Heart right ventricle (tissue), 16 donors: ENCODE results near the gene SAMD1. TPM values are rescaled to one million over a fixed set of nuclear protein-coding genes. Genes with fewer than 3 reads are reported as not detected.
A peak's percentile ranks its signal among the peaks of the same experiment; 100 is the strongest.

Experiments used
- ATAC-seq, 8 donors: fragments of 200-7000 bp; cut with Tn5 transposase; one replicate each; pipeline ENCODE4 v1.9.1; 2020; ENCODE audit warnings: mild to moderate bottlenecking in 8 of 8, moderate library complexity in 8 of 8, moderate number of reproducible peaks in 1 of 8
- DNase-seq, 2 donors: peaks; one replicate each; pipeline ENCODE4 v3.0.0-alpha.2; 2020
- H3K27ac ChIP-seq, 10 donors: fragments of 200-600 bp; sonication (generic) in 2 of 10; one replicate each; pipeline versions ENCODE4 v1.5.0 to v1.8.0; 2020 to 2022; ENCODE audit warnings: mild to moderate bottlenecking in 3 of 10
- H3K27me3 ChIP-seq, 7 donors: fragments of 200-600 bp; one replicate each; pipeline ENCODE4 v1.8.0; 2021 to 2022; ENCODE audit warnings: mild to moderate bottlenecking in 2 of 7
- H3K36me3 ChIP-seq, 9 donors: fragments of 200-600 bp; sonication (generic) in 1 of 9; one replicate each; pipeline versions ENCODE4 v1.5.0 to v1.8.0; 2020 to 2022; ENCODE audit warnings: mild to moderate bottlenecking in 2 of 9
- H3K4me1 ChIP-seq, 9 donors: fragments of 200-600 bp; sonication (generic) in 1 of 9; one replicate each; pipeline versions ENCODE4 v1.5.0 to v1.8.0; 2020 to 2022; ENCODE audit warnings: mild to moderate bottlenecking in 4 of 9
- H3K4me3 ChIP-seq, 10 donors: fragments of 200-600 bp; sonication (generic) in 2 of 10; one replicate each; pipeline versions ENCODE4 v1.5.0 to v1.8.0; 2020 to 2022; ENCODE audit warnings: mild to moderate bottlenecking in 7 of 10, moderate library complexity in 2 of 10
- H3K9me3 ChIP-seq, 11 donors: fragments of 200-600 bp in 10 of 11; sonication (generic) in 2 of 11; one replicate each; pipeline versions ENCODE4 v1.5.0 to v1.8.0; 2013 to 2022; ENCODE audit warnings: mild to moderate bottlenecking in 2 of 11, control low read depth in 1 of 11, moderate library complexity in 1 of 11
- CTCF ChIP-seq, 9 donors: fragments of 200-600 bp; sonication (generic) in 2 of 9; IDR thresholded peaks; one replicate each; pipeline versions ENCODE4 v1.5.0 to v1.8.0; 2021 to 2022; ENCODE audit warnings: antibody characterized with exemption in 9 of 9, mild to moderate bottlenecking in 5 of 9, moderate library complexity in 1 of 9
- WGBS, 2 donors: extraction: QIAGEN DNeasy Blood & Tissue Kit; methylation state at CpG; one replicate each; pipeline ENCODE4 v1.1.7; 2013; ENCODE audit warnings: inconsistent platforms in 1 of 2; 5-methylcytosine and 5-hydroxymethylcytosine counted together
- intact Hi-C, 10 donors: fragments of 100-400 bp; cut with DNase I; formaldehyde crosslinking; loops; one replicate each; pipeline versions ENCODE4 v1.11.1 to v1.14.2; 2022
- polyA plus RNA-seq, 2 donors: library from polyadenylated mRNA; stranded (reverse); fragments of 200-250 nt; gene quantifications; one replicate each; pipeline ENCODE4 v1.2.3, GENCODE V29; 2013
- total RNA-seq, 10 donors: library from RNA; stranded (reverse); fragmentation: NEBNext Ultra II Directional in 3 of 10; extraction: Animal tissue kit (Norgen Biotek cat#: 25700) in 3 of 10; gene quantifications; one replicate each; pipeline versions ENCODE4 v1.2.1 to v1.2.4, GENCODE V29; 2021 to 2023
- donor health status: Arrhythmogenic right ventricular cardiomyopathy.
- donor health status: ischemic (EF 13 %, LVEDD 7.1; RV severe dilation, severe dysfunction).
- donor health status: healthy with polysubstance abuse.
- donor health status: DM: no; HTN: yes; CAD: no.
- donor health status: DM: no; HTN: no; CAD: no.
- donor health status: ischemic (EF 25% LVEDD 6.9; RV normal size, moderate dysfunction).
- donor health status: ischemic (EF 25% LVEDD 5.7; RV mildly dilated, moderate dysfunction).
- donor health status: healthy.
- donor health status: DM: yes; HTN: yes; CAD: no.
- donor health status: Ischemic cardiomyopathy.
- donor health status: ischemic (EF 35%, LVEDD 5.7; RV mildly dilated, moderate dysfunction).
- donor health status: nonischemic (EF 11% LVEDD 7.7; RV severe dilation, severe dysfunction).
- donor health status: DM: yes; HTN: yes; CAD: no.
- donor health status: PGD.
- donor health status: ischemic (EF 29% LVEDD 5.4; RV normal size, mild dysfunction).
- donor health status: nonischemic (EF 23%, LVEDD 6.1; RV moderate dilation, normal function).

SAMD1 gene
- total and polyA plus RNA-seq, 12 donors = 26.7 to 55.3 (median 34.7) TPM

GRCh38 chr19:14111486-14111885, 20.9 kb upstream of the SAMD1 start:
- H3K4me3 ChIP-seq = peak overlapping the region in 1 of 10 donors; percentile 51
- ATAC-seq (no peak), DNase-seq (no peak)
- H3K27me3 ChIP-seq = no peaks in the 10 kb centered on the region
- H3K4me1 ChIP-seq = peaks cover 35 to 91% (median 76%) of the 10 kb centered on the region in 9 donors
- WGBS, 2 donors = 47 to 65% methylated on average over 1 of the region's 1 CpG
- intact Hi-C loops = no loop called here
- TF ChIP-seq CTCF (IDR thresholded peaks at IDR 0.05) = no peak
- peak overlapping the region in 9 of 10 donors; percentile 93 to 100 (median 95) for H3K27ac ChIP-seq
- peaks cover 0 to 23% (median 3%) of the 10 kb centered on the region in 9 donors for H3K36me3 ChIP-seq
- H3K9me3 ChIP-seq = no peaks in the 10 kb centered on the region

DNA sequence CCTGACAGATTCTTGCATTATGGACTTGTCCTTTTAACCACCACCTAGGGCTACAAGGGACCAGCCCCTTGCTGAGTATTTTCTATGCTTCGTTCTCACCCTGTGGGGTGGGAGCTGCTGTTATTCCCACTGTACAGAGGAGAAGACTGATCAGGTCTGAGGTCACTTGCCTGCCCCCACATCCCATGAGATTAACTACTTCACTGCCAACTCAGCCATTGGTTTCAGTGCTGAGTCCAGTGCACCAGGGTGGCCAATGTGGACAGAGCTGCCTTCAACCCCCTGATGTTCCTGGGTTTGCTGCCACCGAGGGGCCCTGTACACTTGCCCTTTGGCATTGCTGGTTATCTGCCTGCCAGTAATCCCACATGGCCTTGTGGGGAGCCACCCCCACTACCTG, 20.1 kb upstream of the SAMD1 start:
- ATAC-seq = no peak
- H3K27ac ChIP-seq = peak overlapping the region in 5 of 10 donors; percentile 10 to 97 (median 42)
- WGBS, 2 donors = 43 to 57% methylated on average over 2 of the region's 2 CpGs
- no peak overlapping the region for H3K4me3 ChIP-seq
- H3K27me3 ChIP-seq = no peaks in the 10 kb centered on the region
- H3K9me3 ChIP-seq = no peaks in the 10 kb centered on the region
- peaks cover 0 to 31% (median 11%) of the 10 kb centered on the region in 9 donors for H3K36me3 ChIP-seq
- no peak for DNase-seq
- H3K4me1 ChIP-seq = peaks cover 26 to 83% (median 68%) of the 10 kb centered on the region in 9 donors
- no peak for TF ChIP-seq CTCF (IDR thresholded peaks at IDR 0.05)
- intact Hi-C loops = no loop called here

DNA sequence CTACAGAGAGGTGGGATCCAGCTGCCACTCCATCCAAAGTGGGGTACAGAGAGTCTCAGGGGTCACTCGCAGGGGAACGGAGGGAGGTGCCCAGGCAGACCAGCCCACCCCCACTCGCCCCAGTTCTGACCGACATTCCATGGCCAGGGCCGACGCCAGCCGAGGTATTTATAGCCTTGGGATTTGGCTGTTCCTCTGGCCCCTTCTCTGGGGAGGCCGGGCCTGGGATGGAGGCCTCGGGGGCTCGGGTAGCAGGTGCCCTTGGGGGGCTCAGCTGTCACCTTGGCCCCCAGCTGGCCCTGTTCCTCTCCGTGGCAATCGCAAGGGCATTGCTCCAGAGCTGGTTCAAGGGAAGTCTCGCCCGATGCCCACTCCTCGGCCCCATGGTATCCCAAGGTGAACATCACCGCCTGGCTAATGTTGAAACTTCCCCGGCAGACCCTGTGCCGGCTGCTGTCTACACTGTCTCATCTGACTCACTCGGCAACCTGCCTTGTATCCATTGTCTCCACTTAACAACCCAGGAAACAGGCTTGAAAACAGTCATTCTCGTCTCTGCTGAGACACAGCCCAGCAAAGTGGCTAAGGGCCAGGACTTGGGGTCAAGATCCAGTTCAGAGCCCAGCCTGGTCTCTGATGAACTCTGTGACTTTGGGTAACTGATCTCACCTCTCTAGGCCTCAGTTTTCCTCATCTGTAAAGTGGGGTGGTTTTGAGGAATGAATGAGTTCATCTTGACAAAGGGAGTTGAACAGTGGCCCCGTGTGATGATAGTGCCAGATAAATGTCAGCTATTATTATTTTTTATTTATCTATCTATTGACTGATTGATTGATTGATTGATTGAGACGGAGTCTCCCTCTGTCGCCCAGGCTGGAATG, 17.3 kb upstream of the SAMD1 start:
- WGBS, 2 donors = 42 to 53% methylated on average over 23 of the region's 23 CpGs
- H3K4me3 ChIP-seq = peak overlapping the region in 2 of 10 donors; percentile 13 to 20
- peak overlapping the region; percentile 69 to 97 (median 90) for H3K27ac ChIP-seq
- intact Hi-C loops = no loop called here
- DNase-seq = peak; percentile 74 to 75
- H3K27me3 ChIP-seq = no peaks in the 10 kb centered on the region
- no peak for TF ChIP-seq CTCF (IDR thresholded peaks at IDR 0.05)
- ATAC-seq = peak; percentile 81 to 94 (median 89)
- peaks cover 8 to 63% (median 43%) of the 10 kb centered on the region in 9 donors for H3K4me1 ChIP-seq
- H3K9me3 ChIP-seq = no peaks in the 10 kb centered on the region
- H3K36me3 ChIP-seq = peaks cover 0 to 60% (median 29%) of the 10 kb centered on the region in 9 donors

DNA sequence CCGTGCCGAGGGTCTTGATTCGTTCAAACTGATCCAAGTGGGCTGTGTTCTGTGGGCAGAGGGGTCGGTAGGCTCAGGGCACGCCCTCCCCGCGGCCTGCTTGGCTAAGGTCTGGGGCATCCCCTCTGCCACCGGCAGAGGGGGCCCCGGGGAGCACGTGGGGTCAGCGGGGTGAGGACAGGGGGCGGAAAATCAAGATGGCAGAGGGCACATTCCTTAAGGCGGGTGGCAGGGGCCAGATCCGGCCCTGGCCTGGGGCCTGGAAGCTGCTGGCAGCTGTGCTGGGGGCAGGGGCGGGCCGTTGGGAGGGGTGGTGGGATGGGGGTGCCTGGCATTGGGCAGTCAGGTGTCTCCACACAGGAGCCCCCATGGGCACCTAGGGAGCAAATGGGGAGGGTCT, 16.3 kb upstream of the SAMD1 start:
- WGBS, 2 donors = 58 to 71% methylated on average over 16 of the region's 16 CpGs
- intact Hi-C loops = loop anchor here in 1 of 10 donors (1.0 kb wide), 1 partner anchor 20 kb away; no protein-coding TSS in a partner anchor
- Histone ChIP-seq H3K36me3 (peaks cover 0 to 69% (median 39%) of the 10 kb centered on the region in 9 donors), H3K27me3 (no peaks in the 10 kb centered on the region), H3K4me3 (no peak overlapping the region), H3K27ac (peak overlapping the region; percentile 69 to 97 (median 90)), H3K9me3 (no peaks in the 10 kb centered on the region), H3K4me1 (peaks cover 0 to 61% (median 43%) of the 10 kb centered on the region in 9 donors)
- DNase-seq (peak in 1 of 2 donors; percentile 53), ATAC-seq (peak; percentile 54 to 79 (median 68))
- peak in 5 of 9 donors; percentile 22 to 41 (median 26) for TF ChIP-seq CTCF (IDR thresholded peaks at IDR 0.05)
